Neutrophil (primary cell): ENCODE data around the gene KMT2B.
A peak's percentile ranks its signal among the peaks of the same experiment; 100 is the strongest.

Experiments used
- H3K27ac ChIP-seq: fragments of 200-600 bp; sonication (generic); 2 replicates; pipeline ENCODE4 v1.5.1; 2016; ENCODE audit warnings: mild to moderate bottlenecking, moderate library complexity
- H3K27me3 ChIP-seq: fragments of 200-600 bp; sonication (generic); 2 replicates; pipeline ENCODE4 v1.6.0; 2016; ENCODE audit warnings: mild to moderate bottlenecking
- H3K36me3 ChIP-seq: fragments of 200-600 bp; sonication (generic); 2 replicates; pipeline ENCODE4 v1.5.1; 2017
- H3K4me1 ChIP-seq, 2 experiments: fragments of 200-600 bp in 1 of 2; sonication (generic) in 1 of 2; 1 replicate in 1 of 2; 2 replicates in 1 of 2; pipeline versions ENCODE4 v1.5.1 to v1.6.1; 2013 to 2016; ENCODE audit warnings: low read depth in 1 of 2, low read length in 1 of 2, mild to moderate bottlenecking in 1 of 2, moderate library complexity in 1 of 2; ENCODE audit not compliant: control insufficient read depth in 1 of 2, insufficient read depth in 1 of 2
- H3K4me3 ChIP-seq, 2 experiments: fragments of 200-600 bp in 1 of 2; sonication (generic) in 1 of 2; 1 replicate in 1 of 2; 2 replicates in 1 of 2; pipeline ENCODE4 v1.5.1; 2013 to 2016; ENCODE audit warnings: low read depth in 1 of 2, low read length in 1 of 2, mild to moderate bottlenecking in 1 of 2, moderate library complexity in 1 of 2
- H3K9me3 ChIP-seq: fragments of 200-600 bp; sonication (generic); 2 replicates; pipeline ENCODE4 v1.5.1; 2016
- TF ChIP-seq, protein P1 (sequence below): fragments of 200-600 bp; sonication (generic); IDR thresholded peaks from 2 replicates; pipeline ENCODE4 v1.5.1; 2016; ENCODE audit warnings: antibody characterized with exemption

Gene KMT2B

GRCh38 chr19:35744430-35745327, 26.9 kb downstream of the KMT2B start:
- peaks cover 74 to 83% of the 10 kb centered on the region in 2 experiments for H3K4me1 ChIP-seq
- no peaks in the 10 kb centered on the region for H3K27me3 ChIP-seq
- H3K9me3 ChIP-seq = no peaks in the 10 kb centered on the region
- peak overlapping the region; percentile 96 for H3K27ac ChIP-seq
- H3K36me3 ChIP-seq = peaks cover 2% of the 10 kb centered on the region
- TF ChIP-seq, protein P1, sequence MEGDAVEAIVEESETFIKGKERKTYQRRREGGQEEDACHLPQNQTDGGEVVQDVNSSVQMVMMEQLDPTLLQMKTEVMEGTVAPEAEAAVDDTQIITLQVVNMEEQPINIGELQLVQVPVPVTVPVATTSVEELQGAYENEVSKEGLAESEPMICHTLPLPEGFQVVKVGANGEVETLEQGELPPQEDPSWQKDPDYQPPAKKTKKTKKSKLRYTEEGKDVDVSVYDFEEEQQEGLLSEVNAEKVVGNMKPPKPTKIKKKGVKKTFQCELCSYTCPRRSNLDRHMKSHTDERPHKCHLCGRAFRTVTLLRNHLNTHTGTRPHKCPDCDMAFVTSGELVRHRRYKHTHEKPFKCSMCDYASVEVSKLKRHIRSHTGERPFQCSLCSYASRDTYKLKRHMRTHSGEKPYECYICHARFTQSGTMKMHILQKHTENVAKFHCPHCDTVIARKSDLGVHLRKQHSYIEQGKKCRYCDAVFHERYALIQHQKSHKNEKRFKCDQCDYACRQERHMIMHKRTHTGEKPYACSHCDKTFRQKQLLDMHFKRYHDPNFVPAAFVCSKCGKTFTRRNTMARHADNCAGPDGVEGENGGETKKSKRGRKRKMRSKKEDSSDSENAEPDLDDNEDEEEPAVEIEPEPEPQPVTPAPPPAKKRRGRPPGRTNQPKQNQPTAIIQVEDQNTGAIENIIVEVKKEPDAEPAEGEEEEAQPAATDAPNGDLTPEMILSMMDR = no peak
- H3K4me3 ChIP-seq = peak overlapping the region; percentile 74 to 83

DNA sequence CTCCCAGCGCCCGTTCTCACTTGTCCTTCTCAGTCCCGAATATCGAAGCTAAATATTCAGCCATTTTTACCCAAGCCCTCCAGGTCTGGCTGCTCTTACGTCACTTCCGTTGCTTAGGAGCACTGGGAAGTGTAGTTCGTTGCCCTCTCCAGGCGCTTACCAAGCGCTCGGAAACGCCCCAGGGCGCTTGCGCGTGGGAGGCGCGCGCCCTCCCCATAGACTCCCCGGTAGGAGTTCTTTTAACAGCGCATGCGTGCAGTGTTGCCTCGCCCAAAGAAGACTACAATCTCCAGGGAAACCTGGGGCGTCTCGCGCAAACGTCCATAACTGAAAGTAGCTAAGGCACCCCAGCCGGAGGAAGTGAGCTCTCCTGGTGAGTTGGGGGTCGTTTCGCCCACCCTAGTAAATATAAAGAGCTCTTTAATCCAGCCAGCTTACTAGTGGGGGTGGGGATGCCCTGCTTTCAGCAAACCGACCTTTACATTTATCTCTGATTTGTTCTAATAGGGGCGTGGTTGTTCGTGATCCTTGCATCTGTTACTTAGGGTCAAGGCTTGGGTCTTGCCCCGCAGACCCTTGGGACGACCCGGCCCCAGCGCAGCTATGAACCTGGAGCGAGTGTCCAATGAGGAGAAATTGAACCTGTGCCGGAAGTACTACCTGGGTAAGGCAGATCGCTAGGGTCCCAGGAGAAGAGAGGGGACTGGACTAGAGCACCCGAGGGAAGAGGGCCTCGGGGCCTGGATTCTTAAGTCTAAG, 27.7 kb downstream of the KMT2B start, which contains the start of the genes PSENEN and U2AF1L4:
TSS of gene PSENEN (plus strand) at position 324 of the 759 bp plus-strand sequence. CDS start at position 604, 280 bp downstream.
TSS of gene U2AF1L4 (minus strand) at position 91 of the 759 bp plus-strand sequence. CDS start at position 64, 27 bp downstream.
- no peaks in the 10 kb centered on the region for H3K9me3 ChIP-seq
- peaks cover 68 to 76% of the 10 kb centered on the region in 2 experiments for H3K4me1 ChIP-seq
- peak within 1 kb of the TSS; percentile 74 to 83 for H3K4me3 ChIP-seq
- H3K27ac ChIP-seq = peak within 1 kb of the TSS; percentile 96
- H3K27me3 ChIP-seq = no peaks in the 10 kb centered on the region
- TF ChIP-seq, protein P1 = peak; percentile 72
- H3K36me3 ChIP-seq = no peaks in the 10 kb centered on the region

DNA sequence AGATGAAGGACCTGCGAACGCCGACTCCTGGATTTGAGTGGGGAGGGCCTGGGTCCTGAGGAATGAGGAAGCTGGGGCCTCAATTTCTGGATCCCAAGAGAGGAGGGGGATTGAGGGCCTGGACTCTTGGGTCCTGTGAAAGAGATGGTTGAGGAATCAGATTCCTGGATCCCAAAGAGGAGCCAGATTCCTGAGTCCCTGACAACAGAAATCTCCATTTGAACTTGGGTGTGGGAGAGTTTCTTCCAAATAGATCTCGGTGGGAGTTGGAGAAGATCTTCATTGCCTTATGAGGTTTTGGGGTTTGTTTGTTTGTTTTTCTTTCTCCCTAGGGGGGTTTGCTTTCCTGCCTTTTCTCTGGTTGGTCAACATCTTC, 28.3 kb downstream of the KMT2B start:
- H3K9me3 ChIP-seq = no peaks in the 10 kb centered on the region
- peaks cover 62 to 70% of the 10 kb centered on the region in 2 experiments for H3K4me1 ChIP-seq
- peak overlapping the region; percentile 74 to 83 for H3K4me3 ChIP-seq
- TF ChIP-seq, protein P1 = no peak
- no peaks in the 10 kb centered on the region for H3K36me3 ChIP-seq
- H3K27ac ChIP-seq = peak overlapping the region; percentile 96
- no peaks in the 10 kb centered on the region for H3K27me3 ChIP-seq

- Histone ChIP-seq H3K4me1 (peaks cover 58 to 66% of the 10 kb centered on the region in 2 experiments), H3K9me3 (no peaks in the 10 kb centered on the region), H3K4me3 (peak overlapping the region; percentile 74 to 83), H3K27ac (peak overlapping the region; percentile 96), H3K36me3 (no peaks in the 10 kb centered on the region), H3K27me3 (no peaks in the 10 kb centered on the region)
- TF ChIP-seq, protein P1 = no peak
Observed at GRCh38 chr19:35746531-35746930, 28.7 kb downstream of the KMT2B start.

- Histone ChIP-seq H3K4me1 (peaks cover 40 to 47% of the 10 kb centered on the region in 2 experiments), H3K27me3 (no peaks in the 10 kb centered on the region), H3K9me3 (no peaks in the 10 kb centered on the region), H3K27ac (peak within 1 kb of the TSS; percentile 75), H3K36me3 (peaks cover 16% of the 10 kb centered on the region), H3K4me3 (peak within 1 kb of the TSS; percentile 80 to 89)
- TF ChIP-seq, protein P1 = peak; percentile 59
Observed at GRCh38 chr19:35748106-35749020, 30.6 kb downstream of the KMT2B start, which contains the start of gene LIN37. LIN37 (plus strand) TSS chr19:35748576; CDS start chr19:35748725, 149 bp downstream.
